GM12873 (cell line): ENCODE results near the gene PTHLH.

ENCODE experiments used
- CTCF ChIP-seq: IDR thresholded peaks from 2 replicates; pipeline ENCODE4 v1.5.1; 2012; ENCODE audit warnings: low read depth, mild to moderate bottlenecking, moderate library complexity, low read length, control low read depth; ENCODE audit not compliant: insufficient read depth; ENCODE audit errors: missing control alignments

The PTHLH gene

GRCh38 chr12:27927347-27927746 is 45.2 kb downstream of the PTHLH start:
- no peak for TF ChIP-seq CTCF

- TF ChIP-seq CTCF, result no peak
Observed at GRCh38 chr12:27924350-27925135, 48.0 kb downstream of the PTHLH start.

- no peak for TF ChIP-seq CTCF
Observed at GRCh38 chr12:27922531-27923139, 49.9 kb downstream of the PTHLH start.

GRCh38 chr12:27919671-27920235 is 52.8 kb downstream of the PTHLH start:
- TF ChIP-seq CTCF, result no peak

- TF ChIP-seq CTCF, result no peak
Observed at GRCh38 chr12:27915536-27915935, 57.0 kb downstream of the PTHLH start.

GRCh38 chr12:27915021-27915420 is 57.5 kb downstream of the PTHLH start:
- TF ChIP-seq CTCF, result no peak

GRCh38 chr12:27913999-27914614 is 58.4 kb downstream of the PTHLH start:
- TF ChIP-seq CTCF, result no peak
